ENCODE data around the gene SLC2A10. TPM values are rescaled to one million over a fixed set of nuclear protein-coding genes. Genes with fewer than 3 reads are reported as not detected.

SLC2A10 gene
- total RNA-seq, 4 donors from 2014 or later, result 0.36 to 4.0 (median 2.4) TPM

DNA sequence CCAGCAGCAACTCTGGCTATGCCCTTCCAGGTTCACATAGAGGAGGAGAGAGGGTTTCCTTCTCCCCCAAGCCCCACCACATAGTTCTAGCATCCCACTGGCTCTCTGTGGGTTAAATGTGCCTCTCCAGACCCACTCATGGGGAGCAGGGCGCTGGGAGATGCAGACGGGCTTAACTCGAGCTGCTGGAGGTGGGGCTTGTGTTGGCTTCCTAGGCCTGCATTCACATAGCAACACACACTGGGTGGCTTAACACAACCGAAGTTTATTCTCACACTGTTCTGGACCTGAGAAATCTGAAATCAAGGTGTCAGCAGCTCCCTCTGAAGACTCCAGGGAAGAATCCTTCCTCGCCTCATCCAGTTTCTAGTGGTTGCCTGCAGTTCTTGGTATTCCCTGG, 33.6 kb downstream of the SLC2A10 start:
- H3K9me3 ChIP-seq, result no peaks in the 10 kb centered on the region
- no peak for DNase-seq
- intact Hi-C loops (cut with DNase I; ENCODE audit: low total_unique reads) (no loop called here), in situ Hi-C loops (cut with MboI; ENCODE audit: low sequenced_read_pairs in 4 of 4) (no loop called here)
- no peaks in the 10 kb centered on the region for H3K36me3 ChIP-seq
- TF ChIP-seq POLR2A (IDR thresholded peaks at IDR 0.05) (no peak), CTCF (IDR thresholded peaks at IDR 0.05 in 4 of 5, conservative IDR thresholded peaks at IDR 0.05 in 1 of 5) (no peak)
- no peak overlapping the region for H3K4me3 ChIP-seq
- peaks cover 0 to 11% (median 4%) of the 10 kb centered on the region in 3 donors for H3K27me3 ChIP-seq
- no peak for ATAC-seq
- H3K4me1 ChIP-seq, result no peaks in the 10 kb centered on the region
- no peak overlapping the region for H3K27ac ChIP-seq

DNA sequence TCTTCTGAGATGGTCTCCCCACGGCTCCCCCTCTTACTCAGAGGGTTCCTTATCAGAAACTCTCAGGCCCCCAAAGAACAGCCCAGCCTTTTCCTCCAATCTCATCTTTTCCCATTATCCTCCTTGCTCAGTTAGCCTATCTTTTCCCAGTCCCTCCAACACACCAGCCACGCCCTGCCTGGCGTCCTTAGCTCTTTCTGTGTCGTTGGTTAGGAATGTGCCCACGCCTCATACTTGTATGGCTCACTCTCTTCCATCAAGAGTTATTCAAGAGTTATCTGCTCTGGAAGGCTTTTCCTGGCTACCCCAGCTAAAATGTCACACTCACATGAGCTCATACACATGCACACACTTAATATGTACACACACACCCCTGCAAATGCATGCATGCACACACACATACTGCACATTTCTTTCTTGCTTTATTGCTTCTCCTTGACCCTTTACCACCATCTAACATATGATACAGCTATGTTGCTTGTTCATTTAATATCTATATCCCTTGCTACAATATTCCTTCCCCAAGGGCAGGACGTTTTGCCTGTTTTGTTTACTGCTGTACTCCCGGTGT, 37.6 kb downstream of the SLC2A10 start:
- H3K27ac ChIP-seq, result no peak overlapping the region
- peaks cover 0 to 12% (median 12%) of the 10 kb centered on the region in 3 donors for H3K27me3 ChIP-seq
- ATAC-seq (no peak), DNase-seq (no peak)
- H3K4me3 ChIP-seq, result no peak overlapping the region
- TF ChIP-seq CTCF (IDR thresholded peaks at IDR 0.05 in 4 of 5, conservative IDR thresholded peaks at IDR 0.05 in 1 of 5) (no peak), POLR2A (IDR thresholded peaks at IDR 0.05) (no peak)
- H3K36me3 ChIP-seq, result no peaks in the 10 kb centered on the region
- in situ Hi-C loops (cut with MboI; ENCODE audit: low sequenced_read_pairs in 4 of 4) (no loop called here), intact Hi-C loops (cut with DNase I; ENCODE audit: low total_unique reads) (no loop called here)
- no peaks in the 10 kb centered on the region for H3K4me1 ChIP-seq
- no peaks in the 10 kb centered on the region for H3K9me3 ChIP-seq

DNA sequence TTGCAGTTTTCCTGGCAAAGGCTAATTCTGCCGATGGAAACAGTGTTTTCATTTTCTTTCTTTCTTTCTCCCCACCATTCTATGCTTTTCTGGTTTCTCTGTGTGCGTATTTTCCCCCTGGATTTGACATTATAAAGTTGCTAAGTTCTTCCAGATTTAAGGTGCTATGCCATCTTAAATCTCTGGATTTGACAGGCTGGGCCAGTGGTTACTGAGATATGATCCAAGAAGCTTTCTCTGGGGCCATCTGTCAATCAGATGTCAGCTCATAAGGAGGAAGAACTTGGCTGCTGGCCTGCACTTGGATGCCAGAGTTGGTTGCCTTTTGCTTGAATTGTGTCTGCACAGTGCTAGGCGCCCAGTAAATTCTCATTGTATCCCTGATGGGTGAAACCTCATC, 39.7 kb downstream of the SLC2A10 start:
- no peak for DNase-seq
- ATAC-seq, result no peak
- TF ChIP-seq POLR2A (IDR thresholded peaks at IDR 0.05), result no peak
- TF ChIP-seq CTCF (IDR thresholded peaks at IDR 0.05 in 4 of 5, conservative IDR thresholded peaks at IDR 0.05 in 1 of 5), result no peak
- no peak overlapping the region for H3K4me3 ChIP-seq
- peaks cover 0 to 14% (median 13%) of the 10 kb centered on the region in 3 donors for H3K27me3 ChIP-seq
- in situ Hi-C loops (cut with MboI; ENCODE audit: low sequenced_read_pairs in 4 of 4) (no loop called here), intact Hi-C loops (cut with DNase I; ENCODE audit: low total_unique reads) (no loop called here)
- no peaks in the 10 kb centered on the region for H3K4me1 ChIP-seq
- H3K9me3 ChIP-seq, result no peaks in the 10 kb centered on the region
- no peaks in the 10 kb centered on the region for H3K36me3 ChIP-seq
- H3K27ac ChIP-seq, result no peak overlapping the region

GRCh38 chr20:46751856-46752255, 42.4 kb downstream of the SLC2A10 start:
- Histone ChIP-seq H3K4me3 (no peak overlapping the region), H3K36me3 (no peaks in the 10 kb centered on the region), H3K9me3 (no peaks in the 10 kb centered on the region), H3K27ac (no peak overlapping the region), H3K4me1 (no peaks in the 10 kb centered on the region), H3K27me3 (peaks cover 0 to 11% (median 5%) of the 10 kb centered on the region in 3 donors)
- intact Hi-C loops (cut with DNase I; ENCODE audit: low total_unique reads), result loop anchor here (10.0 kb wide), 1 partner anchor 633 kb away; no protein-coding TSS in a partner anchor
- no peak for ATAC-seq
- no peak for TF ChIP-seq CTCF (IDR thresholded peaks at IDR 0.05 in 4 of 5, conservative IDR thresholded peaks at IDR 0.05 in 1 of 5)
- DNase-seq, result no peak
- in situ Hi-C loops (cut with MboI; ENCODE audit: low sequenced_read_pairs in 4 of 4), result loop anchor here (10.0 to 25.0 kb wide), 5 partner anchors 260 to 635 kb away; no protein-coding TSS in a partner anchor
